HG02588 (cell line): ENCODE data around the gene BTBD17.
"Not testable (repeated sequence)": the region's sequence is repeated elsewhere in the genome, so short reads cannot be mapped to it uniquely, and the experiment has no call there.

Source experiments
- ATAC-seq: cut with Tn5 transposase; IDR thresholded peaks from one replicate; pipeline ENCODE4 v1.9.1; 2021; ENCODE audit warnings: mild to moderate bottlenecking, moderate library complexity; ENCODE audit not compliant: unreplicated experiment

BTBD17 gene

GRCh38 chr17:74361230-74362068, at the start of gene BTBD17:
Gene BTBD17 (minus strand): TSS chr17:74361868. CDS start chr17:74361819, 49 bp downstream.
- ATAC-seq, result no peak

- no peak for ATAC-seq
Observed at GRCh38 chr17:74410001-74410443, 48.4 kb upstream of the BTBD17 start.

- no peak for ATAC-seq
Observed at GRCh38 chr17:74408815-74409214, 47.1 kb upstream of the BTBD17 start.

GRCh38 chr17:74408262-74408661, 46.6 kb upstream of the BTBD17 start:
- ATAC-seq, result no peak

- ATAC-seq, result no peak
Observed at GRCh38 chr17:74407384-74407783, 45.7 kb upstream of the BTBD17 start.

GRCh38 chr17:74405311-74405710, 43.6 kb upstream of the BTBD17 start:
- not testable (repeated sequence) for ATAC-seq

- no peak for ATAC-seq
Observed at GRCh38 chr17:74404789-74405188, 43.1 kb upstream of the BTBD17 start.

- no peak for ATAC-seq
Observed at GRCh38 chr17:74404218-74404617, 42.5 kb upstream of the BTBD17 start.

- no peak for ATAC-seq
Observed at GRCh38 chr17:74403512-74404137, 42.0 kb upstream of the BTBD17 start.

GRCh38 chr17:74402048-74402447, 40.4 kb upstream of the BTBD17 start:
- ATAC-seq, result no peak

- ATAC-seq, result no peak
Observed at GRCh38 chr17:74396567-74396966, 34.9 kb upstream of the BTBD17 start.

- no peak for ATAC-seq
Observed at GRCh38 chr17:74394977-74395376, 33.3 kb upstream of the BTBD17 start.

- no peak for ATAC-seq
Observed at GRCh38 chr17:74394275-74394950, 32.7 kb upstream of the BTBD17 start.

- no peak for ATAC-seq
Observed at GRCh38 chr17:74393346-74393942, 31.8 kb upstream of the BTBD17 start.

- no peak for ATAC-seq
Observed at GRCh38 chr17:74392848-74393247, 31.2 kb upstream of the BTBD17 start.

GRCh38 chr17:74391771-74392170, 30.1 kb upstream of the BTBD17 start:
- no peak for ATAC-seq

- no peak for ATAC-seq
Observed at GRCh38 chr17:74390680-74391653, 29.3 kb upstream of the BTBD17 start.

GRCh38 chr17:74389937-74390679, 28.4 kb upstream of the BTBD17 start:
- no peak for ATAC-seq

GRCh38 chr17:74389084-74389753, 27.6 kb upstream of the BTBD17 start:
- ATAC-seq, result no peak
